Glutamatergic neuron (in vitro differentiated cells): ENCODE measurements around the gene OVOL2. TPM values are rescaled to one million over a fixed set of nuclear protein-coding genes. Genes with fewer than 3 reads are reported as not detected.

Source experiments
- DNase-seq: peaks from one replicate; pipeline ENCODE4 v3.0.0; 2022
- H3K27ac Mint-ChIP-seq: one replicate; pipeline ENCODE4 v1.8.0; 2020; ENCODE audit warnings: mild to moderate bottlenecking, mixed read lengths, inconsistent platforms; ENCODE audit not compliant: unreplicated experiment
- H3K27me3 Mint-ChIP-seq: one replicate; pipeline ENCODE4 v1.8.0; 2020; ENCODE audit warnings: mild to moderate bottlenecking, moderate library complexity, mixed read lengths, inconsistent platforms; ENCODE audit not compliant: unreplicated experiment
- H3K36me3 Mint-ChIP-seq: one replicate; pipeline ENCODE4 v1.8.0; 2020; ENCODE audit warnings: mild to moderate bottlenecking, mixed read lengths, inconsistent platforms; ENCODE audit not compliant: unreplicated experiment
- H3K4me1 Mint-ChIP-seq: one replicate; pipeline ENCODE4 v1.8.0; 2020; ENCODE audit warnings: mild to moderate bottlenecking, low read depth, mixed read lengths, inconsistent platforms; ENCODE audit not compliant: unreplicated experiment
- H3K4me3 Mint-ChIP-seq: one replicate; pipeline ENCODE4 v1.8.0; 2020; ENCODE audit warnings: mild to moderate bottlenecking, mixed read lengths, inconsistent platforms; ENCODE audit not compliant: unreplicated experiment
- H3K9me3 Mint-ChIP-seq: one replicate; pipeline ENCODE4 v1.8.0; 2020; ENCODE audit warnings: mild to moderate bottlenecking, moderate library complexity, mixed read lengths, inconsistent platforms; ENCODE audit not compliant: unreplicated experiment
- CTCF ChIP-seq: fragments of 200-600 bp; sonication (generic); IDR thresholded peaks from one replicate; pipeline ENCODE4 v1.5.0; 2021; ENCODE audit not compliant: partially characterized antibody, unreplicated experiment
- total RNA-seq: library from RNA; stranded (reverse); fragmentation: NEBNext Ultra II Directional; extraction: Animal tissue kit (Norgen Biotek cat#: 25700); gene quantifications from one replicate; pipeline ENCODE4 v1.2.1, GENCODE V29; 2021; ENCODE audit not compliant: unreplicated experiment

OVOL2 gene
- total RNA-seq, 1 donor from 2014 or later = not detected

DNA sequence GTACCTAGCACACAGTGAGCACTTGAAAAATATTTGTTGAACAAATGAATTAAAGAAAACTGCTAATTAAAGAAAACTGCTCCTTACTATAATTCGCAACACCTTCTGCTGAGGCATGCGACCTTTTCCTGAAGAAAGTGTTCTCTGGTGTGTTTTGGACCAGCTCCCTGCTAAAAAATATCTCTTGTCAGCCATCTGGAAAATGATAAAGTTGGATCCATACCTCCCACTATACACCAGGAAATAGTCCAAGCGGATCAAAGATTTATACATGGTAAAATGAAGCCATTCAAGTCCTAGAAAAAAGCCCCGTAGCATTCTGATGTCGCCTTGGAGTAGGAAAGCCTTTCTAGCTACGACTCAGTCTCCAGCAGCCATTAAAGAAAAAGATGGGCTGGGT lies 43.3 kb downstream of the OVOL2 start:
- peaks cover 7% of the 10 kb centered on the region for H3K27me3 Mint-ChIP-seq
- no peak overlapping the region for H3K4me3 Mint-ChIP-seq
- no peak overlapping the region for H3K27ac Mint-ChIP-seq
- H3K36me3 Mint-ChIP-seq = peaks cover 13% of the 10 kb centered on the region
- no peak for TF ChIP-seq CTCF
- DNase-seq = no peak
- H3K9me3 Mint-ChIP-seq = peaks cover 4% of the 10 kb centered on the region
- H3K4me1 Mint-ChIP-seq = no peaks in the 10 kb centered on the region

DNA sequence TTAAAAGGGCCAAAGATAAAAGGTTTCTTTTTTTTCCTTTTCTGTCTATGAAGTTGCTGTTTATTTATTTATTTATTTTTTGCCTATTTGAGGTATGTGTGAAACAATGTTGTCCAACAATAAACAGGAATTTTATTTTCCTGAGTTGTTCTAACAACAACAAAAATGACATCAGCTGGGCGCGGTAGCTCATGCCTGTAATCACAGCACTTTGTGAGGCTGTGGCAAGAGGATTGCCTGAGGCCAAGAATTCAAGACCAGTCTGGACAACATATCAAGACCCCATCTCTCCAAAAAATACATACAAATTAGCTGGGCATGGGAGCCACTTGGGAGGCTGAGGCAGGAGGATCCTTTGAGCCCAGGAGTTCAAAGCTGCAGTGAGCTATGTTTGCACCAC lies 44.8 kb downstream of the OVOL2 start:
- no peak for TF ChIP-seq CTCF
- peaks cover 4% of the 10 kb centered on the region for H3K27me3 Mint-ChIP-seq
- H3K36me3 Mint-ChIP-seq = peaks cover 13% of the 10 kb centered on the region
- H3K9me3 Mint-ChIP-seq = peaks cover 4% of the 10 kb centered on the region
- no peak for DNase-seq
- H3K27ac Mint-ChIP-seq = no peak overlapping the region
- peaks cover 2% of the 10 kb centered on the region for H3K4me1 Mint-ChIP-seq
- no peak overlapping the region for H3K4me3 Mint-ChIP-seq

- H3K4me3 Mint-ChIP-seq = no peak overlapping the region
- H3K4me1 Mint-ChIP-seq = peaks cover 2% of the 10 kb centered on the region
- no peak overlapping the region for H3K27ac Mint-ChIP-seq
- H3K27me3 Mint-ChIP-seq = peaks cover 4% of the 10 kb centered on the region
- DNase-seq = no peak
- H3K36me3 Mint-ChIP-seq = peaks cover 13% of the 10 kb centered on the region
- no peak for TF ChIP-seq CTCF
- peaks cover 4% of the 10 kb centered on the region for H3K9me3 Mint-ChIP-seq
Measured at GRCh38 chr20:18011951-18012645, 45.6 kb downstream of the OVOL2 start.

- H3K4me3 Mint-ChIP-seq = no peak overlapping the region
- peaks cover 4% of the 10 kb centered on the region for H3K27me3 Mint-ChIP-seq
- H3K36me3 Mint-ChIP-seq = peaks cover 13% of the 10 kb centered on the region
- H3K27ac Mint-ChIP-seq = peak overlapping the region; percentile 1
- no peak for DNase-seq
- H3K4me1 Mint-ChIP-seq = peaks cover 2% of the 10 kb centered on the region
- no peak for TF ChIP-seq CTCF
- peaks cover 4% of the 10 kb centered on the region for H3K9me3 Mint-ChIP-seq
Measured at GRCh38 chr20:18011482-18011881, 46.2 kb downstream of the OVOL2 start.

DNA sequence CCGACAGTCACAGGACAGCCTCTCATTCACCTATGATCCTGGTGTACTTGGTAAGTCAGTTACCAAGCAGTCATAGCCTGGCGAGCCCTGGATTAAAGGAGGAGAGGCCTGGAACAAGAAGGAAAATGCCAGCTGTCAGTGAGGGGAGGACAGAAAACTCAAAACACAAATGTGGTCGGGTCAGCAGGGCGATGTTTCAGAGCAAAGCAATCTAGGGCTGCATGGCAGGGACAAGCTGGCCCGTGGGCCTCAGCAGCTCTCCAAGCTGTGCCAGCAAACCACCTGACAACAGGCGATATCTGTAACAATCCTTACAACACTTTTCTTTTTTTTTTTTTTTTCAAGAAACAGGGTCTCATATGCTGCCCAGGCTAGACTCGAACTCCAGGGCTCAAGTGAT lies 48.6 kb downstream of the OVOL2 start:
- Mint-ChIP-seq H3K4me3 (no peak overlapping the region), H3K27me3 (peaks cover 7% of the 10 kb centered on the region), H3K9me3 (peaks cover 4% of the 10 kb centered on the region), H3K27ac (peak overlapping the region; percentile 85), H3K36me3 (peaks cover 13% of the 10 kb centered on the region), H3K4me1 (peaks cover 2% of the 10 kb centered on the region)
- no peak for DNase-seq
- TF ChIP-seq CTCF = no peak
